Neural progenitor cell (in vitro differentiated cells): ENCODE results near the gene RIMOC1. TPM values are rescaled to one million over a fixed set of nuclear protein-coding genes. Genes with fewer than 3 reads are reported as not detected.

ENCODE experiments used
- DNase-seq: peaks from one replicate; pipeline ENCODE4 v3.0.0-alpha.2; 2016; ENCODE audit warnings: low spot score
- H2AFZ ChIP-seq: fragments of 200-600 bp; sonication (generic); replicated peaks from 2 replicates; pipeline ENCODE4 v1.6.1; 2016; ENCODE audit warnings: antibody characterized with exemption
- H3F3A ChIP-seq: fragments of 200-600 bp; sonication (generic); 2 replicates; pipeline ENCODE4 v1.6.1; 2016; ENCODE audit warnings: antibody characterized with exemption, low read depth
- H3K27ac ChIP-seq: fragments of 200-600 bp; sonication (generic); 2 replicates; pipeline ENCODE4 v1.5.1; 2016; ENCODE audit warnings: mild to moderate bottlenecking
- H3K27me3 ChIP-seq: fragments of 200-600 bp; sonication (generic); 2 replicates; pipeline ENCODE4 v1.6.1; 2016; ENCODE audit warnings: mild to moderate bottlenecking, moderate library complexity
- H3K36me3 ChIP-seq: fragments of 200-600 bp; sonication (generic); 2 replicates; pipeline ENCODE4 v1.5.1; 2016
- H3K4me1 ChIP-seq: fragments of 200-600 bp; sonication (generic); 2 replicates; pipeline ENCODE4 v1.6.1; 2016; ENCODE audit warnings: mixed run types
- H3K4me2 ChIP-seq: fragments of 200-600 bp; sonication (generic); 2 replicates; pipeline ENCODE4 v1.6.1; 2016
- H3K4me3 ChIP-seq: fragments of 200-600 bp; sonication (generic); 2 replicates; pipeline ENCODE4 v1.5.1; 2016
- H3K79me2 ChIP-seq: fragments of 200-600 bp; sonication (generic); 2 replicates; pipeline ENCODE4 v1.6.1; 2016; ENCODE audit warnings: low read depth
- H3K9ac ChIP-seq: fragments of 200-600 bp; sonication (generic); 2 replicates; pipeline ENCODE4 v1.6.1; 2016
- H3K9me3 ChIP-seq: fragments of 200-600 bp; sonication (generic); 2 replicates; pipeline ENCODE4 v1.5.1; 2016; ENCODE audit warnings: low read depth
- H4K20me1 ChIP-seq: fragments of 200-600 bp; sonication (generic); 2 replicates; pipeline ENCODE4 v1.6.1; 2016; ENCODE audit warnings: low read depth
- H3K27ac Mint-ChIP-seq: 3 replicates; pipeline ENCODE4 v1.8.0; 2021; ENCODE audit warnings: mixed read lengths
- H3K27me3 Mint-ChIP-seq: 2 replicates; pipeline ENCODE4 v1.8.0; 2022; ENCODE audit warnings: low read depth, mild to moderate bottlenecking, inconsistent platforms, moderate library complexity, mixed read lengths; ENCODE audit not compliant: insufficient read depth
- H3K36me3 Mint-ChIP-seq: 3 replicates; pipeline ENCODE4 v1.8.0; 2021; ENCODE audit warnings: mixed read lengths
- H3K4me1 Mint-ChIP-seq: 3 replicates; pipeline ENCODE4 v1.8.0; 2021; ENCODE audit warnings: mixed read lengths
- H3K4me3 Mint-ChIP-seq: 3 replicates; pipeline ENCODE4 v1.8.0; 2021; ENCODE audit warnings: mild to moderate bottlenecking, moderate library complexity, mixed read lengths
- H3K9me3 Mint-ChIP-seq: 3 replicates; pipeline ENCODE4 v1.8.0; 2020; ENCODE audit warnings: mixed read lengths
- CTCF ChIP-seq: fragments of 200-600 bp; sonication (generic); IDR thresholded peaks from 2 replicates; pipeline ENCODE4 v1.5.1; 2017; ENCODE audit warnings: antibody characterized with exemption, mild to moderate bottlenecking
- EZH2 ChIP-seq: fragments of 200-600 bp; sonication (generic); IDR thresholded peaks from 2 replicates; pipeline ENCODE4 v1.6.1; 2017; ENCODE audit warnings: antibody characterized with exemption, mild to moderate bottlenecking, moderate library complexity
- EZH2phosphoT487 ChIP-seq: fragments of 200-600 bp; sonication (generic); IDR thresholded peaks from 2 replicates; pipeline ENCODE4 v1.6.1; 2017; ENCODE audit warnings: antibody characterized with exemption
- total RNA-seq: library from RNA; depleted of rRNA; stranded (reverse); fragments of >200 nt; gene quantifications from 2 replicates; pipeline ENCODE4 v1.2.3, GENCODE V29; 2015; ENCODE audit warnings: low replicate concordance

The RIMOC1 gene
- total RNA-seq = 25.4 and 32.7 TPM in 2 replicates

- H3K36me3 ChIP-seq = peaks cover 8% of the 10 kb centered on the region
- Mint-ChIP-seq H3K4me3 (peak within 1 kb of the TSS; percentile 98), H3K9me3 (no peaks in the 10 kb centered on the region), H3K36me3 (peaks cover 7% of the 10 kb centered on the region), H3K27ac (peak within 1 kb of the TSS; percentile 98), H3K4me1 (peaks cover 11% of the 10 kb centered on the region), H3K27me3 (no peaks in the 10 kb centered on the region)
- H3K4me3 ChIP-seq = peak within 1 kb of the TSS; percentile 66
- peaks cover 7% of the 10 kb centered on the region for H3K4me1 ChIP-seq
- peak; percentile 99 for DNase-seq
- H3K27ac ChIP-seq = peak within 1 kb of the TSS; percentile 63
- no peaks in the 10 kb centered on the region for H3K27me3 ChIP-seq
- TF ChIP-seq EZH2 (no peak), CTCF (no peak), EZH2phosphoT487 (no peak)
- H4K20me1 ChIP-seq = no peaks in the 10 kb centered on the region
- H3K4me2 ChIP-seq = peak within 1 kb of the TSS; percentile 76
- H2AFZ ChIP-seq = peak within 1 kb of the TSS; percentile 23
- peaks cover 37% of the 10 kb centered on the region for H3K79me2 ChIP-seq
- H3K9ac ChIP-seq = peak within 1 kb of the TSS; percentile 94
- no peaks in the 10 kb centered on the region for H3K9me3 ChIP-seq
- no peaks in the 10 kb centered on the region for H3F3A ChIP-seq
Observed at GRCh38 chr5:41903892-41904799, at the start of gene RIMOC1. Gene RIMOC1 (plus strand): TSS chr5:41904344. CDS start chr5:41904368, 24 bp downstream.

GRCh38 chr5:41856644-41857491 lies 47.3 kb upstream of the RIMOC1 start:
- no peak overlapping the region for H3K9ac ChIP-seq
- no peak overlapping the region for H3K27ac ChIP-seq
- Mint-ChIP-seq H3K27ac (no peak overlapping the region), H3K27me3 (no peaks in the 10 kb centered on the region), H3K36me3 (peaks cover 4% of the 10 kb centered on the region), H3K9me3 (no peaks in the 10 kb centered on the region), H3K4me1 (no peaks in the 10 kb centered on the region), H3K4me3 (no peak overlapping the region)
- H3K79me2 ChIP-seq = no peaks in the 10 kb centered on the region
- H2AFZ ChIP-seq = no peak overlapping the region
- H3K4me3 ChIP-seq = no peak overlapping the region
- H3K4me2 ChIP-seq = no peak overlapping the region
- peaks cover 7% of the 10 kb centered on the region for H3K36me3 ChIP-seq
- no peaks in the 10 kb centered on the region for H3K9me3 ChIP-seq
- TF ChIP-seq CTCF (peak; percentile 81), EZH2 (no peak)
- H3K27me3 ChIP-seq = no peaks in the 10 kb centered on the region
- no peaks in the 10 kb centered on the region for H4K20me1 ChIP-seq
- no peaks in the 10 kb centered on the region for H3K4me1 ChIP-seq
- peak; percentile 84 for DNase-seq
- no peaks in the 10 kb centered on the region for H3F3A ChIP-seq

GRCh38 chr5:41857989-41858388 lies 46.2 kb upstream of the RIMOC1 start:
- Histone ChIP-seq H3K9me3 (no peaks in the 10 kb centered on the region), H3K36me3 (peaks cover 3% of the 10 kb centered on the region), H3K27me3 (no peaks in the 10 kb centered on the region), H3K4me1 (no peaks in the 10 kb centered on the region), H3K4me2 (no peak overlapping the region), H2AFZ (no peak overlapping the region), H3K27ac (no peak overlapping the region), H3F3A (no peaks in the 10 kb centered on the region), H3K79me2 (peaks cover 1% of the 10 kb centered on the region), H3K9ac (no peak overlapping the region), H3K4me3 (no peak overlapping the region), H4K20me1 (no peaks in the 10 kb centered on the region)
- no peak for DNase-seq
- Mint-ChIP-seq H3K27ac (no peak overlapping the region), H3K27me3 (no peaks in the 10 kb centered on the region), H3K4me3 (no peak overlapping the region), H3K4me1 (no peaks in the 10 kb centered on the region), H3K36me3 (peaks cover 3% of the 10 kb centered on the region), H3K9me3 (no peaks in the 10 kb centered on the region)
- TF ChIP-seq EZH2phosphoT487 = no peak
- TF ChIP-seq CTCF = no peak
- TF ChIP-seq EZH2 = no peak
